A549 (cell line): Measurements from ENCODE around the gene LRGUK.

Source experiments
- CEBPB ChIP-seq, 2 experiments: fragments of >200 bp in 1 of 2; sonication (Bioruptor Twin) in 1 of 2; formaldehyde crosslinking in 1 of 2; IDR thresholded peaks; 2 replicates each; pipeline ENCODE4 v1.6.1; 2012 to 2016
- CTCF ChIP-seq: fragments of >200 bp; sonication (Bioruptor Twin); formaldehyde crosslinking; IDR thresholded peaks from 3 replicates; pipeline ENCODE4 v1.5.1; 2016
- EHMT2 ChIP-seq: fragments of 200-600 bp; sonication (generic); IDR thresholded peaks from 2 replicates; pipeline ENCODE4 v1.6.1; 2016; ENCODE audit warnings: antibody characterized with exemption, low read depth, mild to moderate bottlenecking, moderate library complexity
- HMGXB4 ChIP-seq: fragments of 250-450 bp; sonication (Bioruptor Pico); IDR thresholded peaks from 2 replicates; pipeline ENCODE4 v1.5.0; 2021; ENCODE audit warnings: mild to moderate bottlenecking, moderate library complexity, borderline replicate concordance
- HOXA7 ChIP-seq: fragments of 250-450 bp; sonication (Bioruptor Pico); IDR thresholded peaks from 2 replicates; pipeline ENCODE4 v1.5.0; 2020; ENCODE audit warnings: mild to moderate bottlenecking, moderate library complexity
- JUNB ChIP-seq: fragments of >200 bp; sonication (Bioruptor Twin); formaldehyde crosslinking; IDR thresholded peaks from 2 replicates; pipeline ENCODE4 v1.6.1; 2016
- PBX3 ChIP-seq: IDR thresholded peaks from 2 replicates; pipeline ENCODE4 v1.6.1; 2012
- POLR2A ChIP-seq: IDR thresholded peaks from 2 replicates; pipeline ENCODE4 v1.6.1; 2012; ENCODE audit warnings: mild to moderate bottlenecking, low read length
- RCOR1 ChIP-seq: fragments of 150-350 bp; IDR thresholded peaks from 2 replicates; pipeline ENCODE4 v1.6.1; 2014; ENCODE audit warnings: antibody characterized with exemption, low read length, low read depth
- RFX5 ChIP-seq: fragments of 450-650 bp; IDR thresholded peaks from 2 replicates; pipeline ENCODE4 v1.7.1; 2014; ENCODE audit warnings: antibody characterized with exemption, mild to moderate bottlenecking, moderate library complexity
- SREBF2 ChIP-seq: fragments of 450-650 bp; IDR thresholded peaks from 2 replicates; pipeline ENCODE4 v1.6.1; 2014; ENCODE audit warnings: mild to moderate bottlenecking, moderate library complexity

GRCh38 chr7:134078991-134079390 lies 48.1 kb upstream of the LRGUK start:
- TF ChIP-seq CEBPB (IDR thresholded peaks at IDR 0.05) (no peak), HOXA7 (CRISPR knock-in tag) (no peak), CTCF (no peak), POLR2A (no peak), JUNB (no peak), SREBF2 (no peak), RCOR1 (no peak), RFX5 (no peak), HMGXB4 (no peak), PBX3 (no peak), EHMT2 (no peak)
